Neural cell (in vitro differentiated cells): ENCODE data around the gene CHKA. TPM values are rescaled to one million over a fixed set of nuclear protein-coding genes. Genes with fewer than 3 reads are reported as not detected.

Experiments used
- H2AFZ ChIP-seq: fragments of 200-600, 300-800 bp; sonication (generic), shearing (Covaris generic); 2 replicates; pipeline ENCODE4 v1.6.0; 2014; ENCODE audit warnings: low read depth, mild to moderate bottlenecking, antibody characterized with exemption, low read length, moderate library complexity
- H3F3A ChIP-seq: fragments of 200-600 bp; shearing (Covaris generic); 2 replicates; pipeline ENCODE4 v1.6.1; 2016; ENCODE audit warnings: mild to moderate bottlenecking, moderate library complexity, mixed read lengths, antibody characterized with exemption, low read length; ENCODE audit not compliant: insufficient read depth, poor library complexity, severe bottlenecking
- H3K27ac ChIP-seq: fragments of 200-600, 300-800 bp; sonication (generic), shearing (Covaris generic); 2 replicates; pipeline ENCODE4 v1.5.1; 2014; ENCODE audit warnings: mild to moderate bottlenecking, low read length, moderate library complexity
- H3K27me3 ChIP-seq: fragments of 300-800, 200-600 bp; sonication (generic), shearing (Covaris generic); 2 replicates; pipeline ENCODE4 v1.6.0; 2014; ENCODE audit warnings: mild to moderate bottlenecking, low read depth, low read length, moderate library complexity; ENCODE audit not compliant: insufficient read depth
- H3K36me3 ChIP-seq: fragments of 300-800, 200-600 bp; sonication (generic), shearing (Covaris generic); 2 replicates; pipeline ENCODE4 v1.5.1; 2014; ENCODE audit warnings: mild to moderate bottlenecking, antibody characterized with exemption, low read length, moderate library complexity; ENCODE audit not compliant: insufficient read depth
- H3K4me2 ChIP-seq: fragments of 300-800, 200-600 bp; sonication (generic), shearing (Covaris generic); 2 replicates; pipeline ENCODE4 v1.6.0; 2014; ENCODE audit warnings: mild to moderate bottlenecking, low read length
- H3K4me3 ChIP-seq: fragments of 300-800, 200-600 bp; sonication (generic), shearing (Covaris generic); 2 replicates; pipeline ENCODE4 v1.5.1; 2014; ENCODE audit warnings: mild to moderate bottlenecking, low read length, moderate library complexity
- H3K79me2 ChIP-seq: fragments of 200-600 bp; shearing (Covaris generic); replicated peaks from 2 replicates; pipeline ENCODE4 v1.6.0; 2014; ENCODE audit warnings: mild to moderate bottlenecking, low read length, moderate library complexity; ENCODE audit not compliant: insufficient read depth
- H3K9ac ChIP-seq: fragments of 300-800, 200-600 bp; sonication (generic), shearing (Covaris generic); 2 replicates; pipeline ENCODE4 v1.6.1; 2016; ENCODE audit warnings: mild to moderate bottlenecking, low read length, mixed read lengths
- H3K9me2 ChIP-seq: fragments of 200-600 bp; shearing (Covaris generic); 2 replicates; pipeline ENCODE4 v1.6.1; 2016; ENCODE audit warnings: mild to moderate bottlenecking, low read length, mixed read lengths; ENCODE audit not compliant: insufficient read depth
- H3K9me3 ChIP-seq: fragments of 200-600, 300-800 bp; sonication (generic), shearing (Covaris generic); 2 replicates; pipeline ENCODE4 v1.6.1; 2016; ENCODE audit warnings: mild to moderate bottlenecking, mixed run types, low read length, moderate library complexity, mixed read lengths
- H4K20me1 ChIP-seq: fragments of 200-600 bp; shearing (Covaris generic); 2 replicates; pipeline ENCODE4 v1.6.1; 2016; ENCODE audit warnings: mild to moderate bottlenecking, mixed run types; ENCODE audit not compliant: insufficient read depth
- EP300 ChIP-seq: fragments of 450-650 bp; conservative IDR thresholded peaks from 2 replicates; pipeline ENCODE4 v1.6.1; 2014; ENCODE audit warnings: antibody characterized with exemption, mild to moderate bottlenecking, moderate library complexity; ENCODE audit not compliant: poor library complexity, severe bottlenecking
- EZH2 ChIP-seq: fragments of 200-600, 300-800 bp; shearing (Covaris generic), sonication (generic); IDR thresholded peaks from 2 replicates; pipeline ENCODE4 v1.6.1; 2014; ENCODE audit warnings: antibody characterized with exemption, low read length, borderline replicate concordance, mild to moderate bottlenecking; ENCODE audit not compliant: insufficient read depth, poor library complexity, severe bottlenecking
- MXI1 ChIP-seq: fragments of 450-650 bp; conservative IDR thresholded peaks from 2 replicates; pipeline ENCODE4 v1.6.1; 2014; ENCODE audit warnings: antibody characterized with exemption, mild to moderate bottlenecking; ENCODE audit not compliant: poor library complexity, severe bottlenecking
- POLR2AphosphoS5 ChIP-seq: IDR thresholded peaks from 2 replicates; pipeline ENCODE4 v1.6.1; 2012
- RAD21 ChIP-seq: fragments of 450-650 bp; conservative IDR thresholded peaks from 2 replicates; pipeline ENCODE4 v1.6.1; 2014; ENCODE audit warnings: antibody characterized with exemption, mild to moderate bottlenecking, moderate library complexity
- SMC3 ChIP-seq: fragments of 450-650 bp; conservative IDR thresholded peaks from 2 replicates; pipeline ENCODE4 v1.6.1; 2014; ENCODE audit warnings: antibody characterized with exemption, mild to moderate bottlenecking, moderate library complexity; ENCODE audit not compliant: poor library complexity
- TAF1 ChIP-seq: IDR thresholded peaks from 2 replicates; pipeline ENCODE4 v1.6.1; 2012; ENCODE audit warnings: low read depth
- polyA plus RNA-seq: library from polyadenylated mRNA; depleted of rRNA; stranded (reverse); fragments of >200 nt; gene quantifications from 2 replicates; pipeline ENCODE4 v1.2.3, GENCODE V29; 2014
- TF ChIP-seq, protein P1 (sequence below): IDR thresholded peaks from 2 replicates; pipeline ENCODE4 v1.6.1; 2012; ENCODE audit warnings: borderline replicate concordance
- TF ChIP-seq, protein P2 (sequence below): fragments of 450-650 bp; IDR thresholded peaks from 2 replicates; pipeline ENCODE4 v1.5.1; 2014; ENCODE audit warnings: antibody characterized with exemption, mild to moderate bottlenecking, moderate library complexity; ENCODE audit not compliant: poor library complexity, severe bottlenecking

The CHKA gene
- polyA plus RNA-seq, 1 donor from 2014 or later: 90.0 TPM

DNA sequence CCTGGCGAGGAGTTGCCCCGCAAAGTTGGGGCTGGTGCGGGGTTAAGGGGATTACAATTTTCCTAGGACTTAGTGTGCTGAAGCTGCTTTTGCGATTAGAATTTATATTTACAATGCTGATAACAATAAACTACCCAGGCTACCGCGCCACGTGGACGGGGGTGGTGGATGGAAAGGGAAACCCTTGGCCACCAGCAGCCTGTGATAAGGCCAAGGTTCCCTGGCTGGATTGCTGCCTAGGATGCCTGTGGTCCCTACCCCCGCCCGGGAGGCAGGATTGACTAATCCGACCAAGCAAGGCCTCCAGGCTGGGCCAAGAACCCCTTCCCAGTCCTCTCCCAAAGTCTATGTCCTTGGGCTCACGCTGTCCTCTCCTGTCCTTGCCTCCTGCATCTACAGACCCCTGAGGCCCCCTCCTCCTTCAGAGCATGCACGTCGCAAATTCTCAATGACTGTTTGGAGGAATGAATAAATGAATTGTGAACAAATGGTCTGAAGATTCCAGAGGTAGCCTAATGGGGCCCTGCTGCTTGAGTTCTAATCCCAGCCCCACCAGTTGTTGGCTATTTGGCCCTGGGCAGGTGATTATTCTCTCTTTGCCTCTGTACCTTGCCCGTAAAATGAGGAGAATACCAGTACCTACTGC lies 7.6 kb upstream of the CHKA start:
- Histone ChIP-seq H3K36me3 (no peaks in the 10 kb centered on the region), H2AFZ (no peak overlapping the region), H3K4me3 (peak overlapping the region; percentile 50), H3K27me3 (no peaks in the 10 kb centered on the region), H3K27ac (no peak overlapping the region), H3K4me2 (no peak overlapping the region), H3K79me2 (no peaks in the 10 kb centered on the region), H4K20me1 (no peaks in the 10 kb centered on the region), H3F3A (no peaks in the 10 kb centered on the region), H3K9me2 (no peaks in the 10 kb centered on the region), H3K9me3 (no peaks in the 10 kb centered on the region), H3K9ac (no peak overlapping the region)
- no peak for TF ChIP-seq EZH2
- TF ChIP-seq, protein P1, sequence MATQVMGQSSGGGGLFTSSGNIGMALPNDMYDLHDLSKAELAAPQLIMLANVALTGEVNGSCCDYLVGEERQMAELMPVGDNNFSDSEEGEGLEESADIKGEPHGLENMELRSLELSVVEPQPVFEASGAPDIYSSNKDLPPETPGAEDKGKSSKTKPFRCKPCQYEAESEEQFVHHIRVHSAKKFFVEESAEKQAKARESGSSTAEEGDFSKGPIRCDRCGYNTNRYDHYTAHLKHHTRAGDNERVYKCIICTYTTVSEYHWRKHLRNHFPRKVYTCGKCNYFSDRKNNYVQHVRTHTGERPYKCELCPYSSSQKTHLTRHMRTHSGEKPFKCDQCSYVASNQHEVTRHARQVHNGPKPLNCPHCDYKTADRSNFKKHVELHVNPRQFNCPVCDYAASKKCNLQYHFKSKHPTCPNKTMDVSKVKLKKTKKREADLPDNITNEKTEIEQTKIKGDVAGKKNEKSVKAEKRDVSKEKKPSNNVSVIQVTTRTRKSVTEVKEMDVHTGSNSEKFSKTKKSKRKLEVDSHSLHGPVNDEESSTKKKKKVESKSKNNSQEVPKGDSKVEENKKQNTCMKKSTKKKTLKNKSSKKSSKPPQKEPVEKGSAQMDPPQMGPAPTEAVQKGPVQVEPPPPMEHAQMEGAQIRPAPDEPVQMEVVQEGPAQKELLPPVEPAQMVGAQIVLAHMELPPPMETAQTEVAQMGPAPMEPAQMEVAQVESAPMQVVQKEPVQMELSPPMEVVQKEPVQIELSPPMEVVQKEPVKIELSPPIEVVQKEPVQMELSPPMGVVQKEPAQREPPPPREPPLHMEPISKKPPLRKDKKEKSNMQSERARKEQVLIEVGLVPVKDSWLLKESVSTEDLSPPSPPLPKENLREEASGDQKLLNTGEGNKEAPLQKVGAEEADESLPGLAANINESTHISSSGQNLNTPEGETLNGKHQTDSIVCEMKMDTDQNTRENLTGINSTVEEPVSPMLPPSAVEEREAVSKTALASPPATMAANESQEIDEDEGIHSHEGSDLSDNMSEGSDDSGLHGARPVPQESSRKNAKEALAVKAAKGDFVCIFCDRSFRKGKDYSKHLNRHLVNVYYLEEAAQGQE: no peak
- TF ChIP-seq, protein P2, sequence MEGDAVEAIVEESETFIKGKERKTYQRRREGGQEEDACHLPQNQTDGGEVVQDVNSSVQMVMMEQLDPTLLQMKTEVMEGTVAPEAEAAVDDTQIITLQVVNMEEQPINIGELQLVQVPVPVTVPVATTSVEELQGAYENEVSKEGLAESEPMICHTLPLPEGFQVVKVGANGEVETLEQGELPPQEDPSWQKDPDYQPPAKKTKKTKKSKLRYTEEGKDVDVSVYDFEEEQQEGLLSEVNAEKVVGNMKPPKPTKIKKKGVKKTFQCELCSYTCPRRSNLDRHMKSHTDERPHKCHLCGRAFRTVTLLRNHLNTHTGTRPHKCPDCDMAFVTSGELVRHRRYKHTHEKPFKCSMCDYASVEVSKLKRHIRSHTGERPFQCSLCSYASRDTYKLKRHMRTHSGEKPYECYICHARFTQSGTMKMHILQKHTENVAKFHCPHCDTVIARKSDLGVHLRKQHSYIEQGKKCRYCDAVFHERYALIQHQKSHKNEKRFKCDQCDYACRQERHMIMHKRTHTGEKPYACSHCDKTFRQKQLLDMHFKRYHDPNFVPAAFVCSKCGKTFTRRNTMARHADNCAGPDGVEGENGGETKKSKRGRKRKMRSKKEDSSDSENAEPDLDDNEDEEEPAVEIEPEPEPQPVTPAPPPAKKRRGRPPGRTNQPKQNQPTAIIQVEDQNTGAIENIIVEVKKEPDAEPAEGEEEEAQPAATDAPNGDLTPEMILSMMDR: no peak
- no peak for TF ChIP-seq RAD21
- no peak for TF ChIP-seq POLR2AphosphoS5
- TF ChIP-seq SMC3: no peak

DNA sequence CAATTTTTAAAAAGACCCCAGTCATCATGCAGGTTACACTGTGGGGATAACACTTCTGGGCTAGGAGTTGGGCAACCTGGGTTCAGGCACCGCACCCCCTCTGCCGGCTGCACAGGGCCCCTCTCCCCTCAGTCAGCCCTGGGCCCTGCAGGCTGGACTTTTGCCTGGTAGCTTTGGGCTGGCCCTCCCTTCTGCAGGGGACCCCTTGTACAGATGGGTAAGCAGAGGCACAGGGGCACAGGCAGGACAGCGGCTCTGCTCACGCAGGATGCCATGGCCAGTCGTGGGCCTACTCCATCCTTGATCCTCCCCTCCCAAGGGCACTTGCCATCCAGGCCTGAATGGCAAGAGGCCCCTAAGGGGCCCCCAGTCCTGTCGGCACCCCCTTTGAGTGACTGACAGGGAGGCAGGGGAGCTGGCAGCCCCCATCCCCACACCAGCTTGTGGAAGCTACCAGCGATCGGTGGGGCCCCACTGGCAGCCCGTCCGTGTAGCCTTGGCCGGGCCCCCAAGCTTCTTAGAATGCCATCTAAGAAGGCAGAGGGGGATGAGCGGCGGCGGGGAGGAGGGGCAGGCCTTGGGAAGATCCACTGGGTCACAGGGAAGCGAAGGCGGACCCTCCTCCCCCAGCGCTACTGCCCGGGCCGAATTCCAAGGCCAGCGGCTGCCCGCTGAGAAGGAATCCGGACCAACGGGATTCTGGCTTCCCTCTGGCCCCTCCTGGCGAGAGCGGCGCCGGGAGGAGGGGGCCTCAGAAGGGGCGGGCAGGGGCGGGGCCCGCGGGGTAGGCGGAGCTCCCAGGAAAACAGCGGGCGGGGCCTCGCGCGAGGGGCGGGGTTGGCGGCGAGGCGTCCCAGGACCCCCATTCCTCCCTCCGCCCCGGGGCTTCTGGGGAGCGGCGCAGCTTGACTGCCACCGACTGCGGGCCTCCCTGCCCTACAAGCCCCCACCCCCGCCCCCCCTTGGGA lies 6.8 kb upstream of the CHKA start:
- Histone ChIP-seq H3K27ac (no peak overlapping the region), H3K4me2 (no peak overlapping the region), H3K36me3 (no peaks in the 10 kb centered on the region), H4K20me1 (no peaks in the 10 kb centered on the region), H3K4me3 (peak overlapping the region; percentile 50), H2AFZ (no peak overlapping the region), H3F3A (no peaks in the 10 kb centered on the region), H3K9ac (no peak overlapping the region), H3K9me2 (no peaks in the 10 kb centered on the region), H3K9me3 (no peaks in the 10 kb centered on the region), H3K27me3 (no peaks in the 10 kb centered on the region), H3K79me2 (no peaks in the 10 kb centered on the region)
- TF ChIP-seq SMC3: no peak
- TF ChIP-seq MXI1: no peak
- TF ChIP-seq, protein P2: no peak
- TF ChIP-seq, protein P1: no peak
- no peak for TF ChIP-seq POLR2AphosphoS5
- TF ChIP-seq EZH2: no peak
- TF ChIP-seq EP300: no peak
- no peak for TF ChIP-seq RAD21
- TF ChIP-seq TAF1: no peak
